Muscle layer of duodenum (tissue), 2 donors: ENCODE results near the gene DPP6.
"Not testable (repeated sequence)": the region's sequence is repeated elsewhere in the genome, so short reads cannot be mapped to it uniquely, and the experiment has no call there.

ENCODE experiments used
- H3K27ac ChIP-seq: one replicate; pipeline ENCODE4 v1.7.0; 2013; ENCODE audit warnings: mild to moderate bottlenecking, low read length
- H3K27me3 ChIP-seq: one replicate; pipeline ENCODE4 v1.7.0; 2013; ENCODE audit warnings: low read depth, mild to moderate bottlenecking, control low read depth, low read length
- H3K36me3 ChIP-seq, 2 donors: one replicate each; pipeline ENCODE4 v1.7.0; 2013; ENCODE audit warnings: low read length in 2 of 2, control low read depth in 1 of 2, mild to moderate bottlenecking in 1 of 2; ENCODE audit not compliant: insufficient read depth in 2 of 2, control insufficient read depth in 1 of 2
- H3K4me1 ChIP-seq, 2 donors: one replicate each; pipeline ENCODE4 v1.7.0; 2013; ENCODE audit warnings: low read length in 2 of 2, mild to moderate bottlenecking in 2 of 2, control low read depth in 1 of 2, moderate library complexity in 1 of 2; ENCODE audit not compliant: insufficient read depth in 2 of 2, control insufficient read depth in 1 of 2
- H3K4me3 ChIP-seq, 2 donors: one replicate each; pipeline ENCODE4 v1.7.0; 2013; ENCODE audit warnings: low read length in 2 of 2, low read depth in 1 of 2, mild to moderate bottlenecking in 1 of 2
- H3K9me3 ChIP-seq, 2 donors: one replicate each; pipeline ENCODE4 v1.7.0; 2013; ENCODE audit warnings: low read length in 2 of 2, control low read depth in 1 of 2, mild to moderate bottlenecking in 1 of 2; ENCODE audit not compliant: control insufficient read depth in 1 of 2
- donor health status: healthy.

Gene DPP6

GRCh38 chr7:154087037-154087725, 35.0 kb downstream of the DPP6 start:
- not testable (repeated sequence) for H3K36me3 ChIP-seq, H3K27ac ChIP-seq, H3K9me3 ChIP-seq, H3K27me3 ChIP-seq, H3K4me3 ChIP-seq, H3K4me1 ChIP-seq

- H3K36me3 ChIP-seq, H3K27ac ChIP-seq, H3K27me3 ChIP-seq, H3K4me3 ChIP-seq, H3K4me1 ChIP-seq, H3K9me3 ChIP-seq: not testable (repeated sequence)
Measured at GRCh38 chr7:154092093-154092492, 39.9 kb downstream of the DPP6 start.

- not testable (repeated sequence) for H3K36me3 ChIP-seq, H3K27me3 ChIP-seq, H3K4me3 ChIP-seq, H3K27ac ChIP-seq, H3K4me1 ChIP-seq, H3K9me3 ChIP-seq
Measured at GRCh38 chr7:154095201-154095600, 43.0 kb downstream of the DPP6 start.

- H3K4me1 ChIP-seq, H3K4me3 ChIP-seq, H3K27ac ChIP-seq, H3K36me3 ChIP-seq, H3K9me3 ChIP-seq, H3K27me3 ChIP-seq: not testable (repeated sequence)
Measured at GRCh38 chr7:154105063-154105462, 52.9 kb downstream of the DPP6 start.

- H3K27ac ChIP-seq, H3K9me3 ChIP-seq, H3K4me3 ChIP-seq, H3K27me3 ChIP-seq, H3K4me1 ChIP-seq, H3K36me3 ChIP-seq: not testable (repeated sequence)
Measured at GRCh38 chr7:154109615-154110014, 57.4 kb downstream of the DPP6 start.

GRCh38 chr7:154113732-154114351, 61.6 kb downstream of the DPP6 start:
- not testable (repeated sequence) for H3K36me3 ChIP-seq, H3K4me3 ChIP-seq, H3K27ac ChIP-seq, H3K4me1 ChIP-seq, H3K9me3 ChIP-seq, H3K27me3 ChIP-seq

GRCh38 chr7:154117411-154118390, 65.5 kb downstream of the DPP6 start:
- not testable (repeated sequence) for H3K27ac ChIP-seq, H3K27me3 ChIP-seq, H3K9me3 ChIP-seq, H3K4me1 ChIP-seq, H3K4me3 ChIP-seq, H3K36me3 ChIP-seq

GRCh38 chr7:154120825-154121224, 68.6 kb downstream of the DPP6 start:
- H3K9me3 ChIP-seq, H3K36me3 ChIP-seq, H3K4me3 ChIP-seq, H3K27ac ChIP-seq, H3K4me1 ChIP-seq, H3K27me3 ChIP-seq: not testable (repeated sequence)

GRCh38 chr7:154122720-154123119, 70.5 kb downstream of the DPP6 start:
- H3K27me3 ChIP-seq, H3K4me3 ChIP-seq, H3K9me3 ChIP-seq, H3K36me3 ChIP-seq, H3K4me1 ChIP-seq, H3K27ac ChIP-seq: not testable (repeated sequence)

GRCh38 chr7:154123397-154123796, 71.2 kb downstream of the DPP6 start:
- not testable (repeated sequence) for H3K27me3 ChIP-seq, H3K9me3 ChIP-seq, H3K4me1 ChIP-seq, H3K36me3 ChIP-seq, H3K4me3 ChIP-seq, H3K27ac ChIP-seq

- H3K4me3 ChIP-seq, H3K4me1 ChIP-seq, H3K9me3 ChIP-seq, H3K36me3 ChIP-seq, H3K27ac ChIP-seq, H3K27me3 ChIP-seq: not testable (repeated sequence)
Measured at GRCh38 chr7:154129142-154129541, 76.9 kb downstream of the DPP6 start.
